MM.1S (cell line): ENCODE data around the gene RSBN1L.

Experiments
- CTCF ChIP-seq: fragments of 300-600 bp; sonication (generic); IDR thresholded peaks from 2 replicates; pipeline ENCODE4 v1.5.1; 2016; ENCODE audit warnings: antibody characterized with exemption, low read length, mixed read lengths
- EZH2phosphoT487 ChIP-seq: fragments of 300-600 bp; sonication (generic); IDR thresholded peaks from 2 replicates; pipeline ENCODE4 v1.6.1; 2018; ENCODE audit warnings: antibody characterized with exemption, low read length

DNA sequence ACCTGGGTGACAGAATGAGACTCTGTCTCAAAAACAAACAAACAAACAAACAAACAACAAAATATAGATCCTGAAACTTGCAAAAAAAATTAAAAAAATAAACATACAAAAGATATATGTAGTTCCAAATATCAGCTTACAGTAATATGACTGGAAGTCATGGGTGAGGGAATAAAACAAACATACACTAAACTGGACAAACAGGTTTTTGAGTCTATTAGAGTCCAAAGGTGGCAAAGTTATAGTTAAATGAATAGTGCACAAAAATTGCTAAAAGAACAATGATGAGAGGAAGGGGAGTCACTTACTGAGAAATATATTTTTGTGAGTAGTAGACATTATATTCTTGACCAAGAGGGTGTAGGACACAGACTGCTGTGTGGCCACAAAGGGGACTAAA, 16.7 kb upstream of the RSBN1L start:
- no peak for TF ChIP-seq CTCF
- no peak for TF ChIP-seq EZH2phosphoT487
